DOHH2 (cell line): ENCODE measurements around the gene IGFL4.

Source experiments
- H3F3A ChIP-seq: fragments of 200-600 bp; sonication (generic), shearing (Covaris generic); 2 replicates; pipeline ENCODE4 v1.6.0; 2016; ENCODE audit warnings: antibody characterized with exemption, mild to moderate bottlenecking; ENCODE audit not compliant: control insufficient read depth, insufficient read depth
- H3K27ac ChIP-seq: fragments of 200-600 bp; sonication (generic); 2 replicates; pipeline ENCODE4 v1.5.1; 2014; ENCODE audit warnings: low read depth, mild to moderate bottlenecking, low read length, moderate library complexity
- H3K27me3 ChIP-seq: fragments of 200-600 bp; sonication (generic); 2 replicates; pipeline ENCODE4 v1.6.1; 2014; ENCODE audit warnings: mild to moderate bottlenecking, low read length, mixed read lengths; ENCODE audit not compliant: control insufficient read depth
- H3K36me3 ChIP-seq: fragments of 200-600 bp; sonication (generic); 2 replicates; pipeline ENCODE4 v1.6.1; 2014; ENCODE audit warnings: mild to moderate bottlenecking, low read length, moderate library complexity, mixed read lengths; ENCODE audit not compliant: control insufficient read depth
- H3K4me1 ChIP-seq: fragments of 200-600 bp; sonication (generic); 2 replicates; pipeline ENCODE4 v1.6.1; 2014; ENCODE audit warnings: mild to moderate bottlenecking, low read length, mixed read lengths; ENCODE audit not compliant: control insufficient read depth
- H3K4me2 ChIP-seq: fragments of 200-600 bp; sonication (generic); 2 replicates; pipeline ENCODE4 v1.6.0; 2014; ENCODE audit warnings: mild to moderate bottlenecking, low read length, moderate library complexity
- H3K4me3 ChIP-seq: fragments of 200-600 bp; sonication (generic); 2 replicates; pipeline ENCODE4 v1.5.1; 2014; ENCODE audit warnings: mild to moderate bottlenecking, low read length, mixed read lengths
- H3K79me2 ChIP-seq: fragments of 200-600 bp; sonication (generic); 2 replicates; pipeline ENCODE4 v1.6.1; 2014; ENCODE audit warnings: mild to moderate bottlenecking, low read length, mixed read lengths; ENCODE audit not compliant: control insufficient read depth
- H3K9me2 ChIP-seq: fragments of 200-600 bp; sonication (generic); replicated peaks from 2 replicates; pipeline ENCODE4 v1.6.1; 2014; ENCODE audit warnings: mild to moderate bottlenecking, low read length, mixed read lengths; ENCODE audit not compliant: control insufficient read depth
- H3K9me3 ChIP-seq: fragments of 200-600 bp; sonication (generic); 2 replicates; pipeline ENCODE4 v1.6.1; 2014; ENCODE audit warnings: antibody characterized with exemption, low read length, mixed read lengths; ENCODE audit not compliant: control insufficient read depth, insufficient read depth
- H4K20me1 ChIP-seq: fragments of 200-600 bp; sonication (generic); 2 replicates; pipeline ENCODE4 v1.6.0; 2014; ENCODE audit warnings: low read depth, mild to moderate bottlenecking, antibody characterized with exemption, low read length, moderate library complexity; ENCODE audit not compliant: control insufficient read depth, insufficient read depth
- EZH2phosphoT487 ChIP-seq: fragments of 200-600 bp; sonication (generic); IDR thresholded peaks from 2 replicates; pipeline ENCODE4 v1.6.1; 2017; ENCODE audit warnings: borderline replicate concordance, mild to moderate bottlenecking, antibody characterized with exemption, low read length, moderate library complexity, mixed read lengths
- TF ChIP-seq, protein P1 (sequence below): fragments of 200-600 bp; sonication (generic); IDR thresholded peaks from one replicate; pipeline ENCODE4 v1.5.1; 2014; ENCODE audit warnings: antibody characterized with exemption, mild to moderate bottlenecking, low read depth, low read length; ENCODE audit not compliant: poor library complexity, severe bottlenecking

IGFL4 gene

DNA sequence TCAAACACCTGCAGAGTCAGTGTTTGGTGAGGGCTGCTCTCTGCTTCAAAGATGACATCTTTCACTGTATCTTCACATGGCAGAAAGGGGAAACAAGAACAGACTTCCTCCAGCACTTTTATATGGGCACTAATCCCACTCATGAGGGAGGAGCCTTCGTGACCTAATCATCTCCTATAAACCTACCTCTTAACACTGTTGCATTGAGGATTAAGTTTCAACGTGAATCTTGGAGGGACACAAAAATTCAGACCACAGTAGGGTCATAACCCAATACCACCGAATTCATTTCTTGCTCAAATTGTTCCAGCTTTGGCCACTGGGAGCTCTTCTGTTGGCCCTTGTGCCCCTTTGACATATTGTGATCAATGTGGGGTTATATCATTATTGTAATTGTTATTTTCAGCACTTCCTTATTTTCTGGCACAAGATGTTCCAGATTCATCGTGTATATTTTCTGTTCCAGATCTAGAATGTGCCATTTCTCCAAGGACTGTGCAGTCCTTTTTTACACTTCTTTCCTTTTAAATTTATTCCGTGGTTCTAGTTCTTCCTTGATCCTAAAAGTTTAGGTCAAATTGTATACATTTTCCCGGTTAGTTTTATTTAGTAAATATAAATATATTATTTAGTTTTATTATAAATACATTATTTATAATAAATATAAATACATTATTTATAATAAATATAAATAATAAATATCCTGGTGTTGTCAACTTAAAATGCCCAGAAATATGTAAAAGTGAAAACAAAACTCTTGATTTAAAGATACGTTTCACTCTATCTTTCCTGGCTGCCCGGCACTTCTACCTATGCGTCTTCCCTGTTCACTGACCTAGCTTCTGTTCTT lies 35.5 kb upstream of the IGFL4 start:
- no peak for TF ChIP-seq EZH2phosphoT487
- TF ChIP-seq, protein P1, sequence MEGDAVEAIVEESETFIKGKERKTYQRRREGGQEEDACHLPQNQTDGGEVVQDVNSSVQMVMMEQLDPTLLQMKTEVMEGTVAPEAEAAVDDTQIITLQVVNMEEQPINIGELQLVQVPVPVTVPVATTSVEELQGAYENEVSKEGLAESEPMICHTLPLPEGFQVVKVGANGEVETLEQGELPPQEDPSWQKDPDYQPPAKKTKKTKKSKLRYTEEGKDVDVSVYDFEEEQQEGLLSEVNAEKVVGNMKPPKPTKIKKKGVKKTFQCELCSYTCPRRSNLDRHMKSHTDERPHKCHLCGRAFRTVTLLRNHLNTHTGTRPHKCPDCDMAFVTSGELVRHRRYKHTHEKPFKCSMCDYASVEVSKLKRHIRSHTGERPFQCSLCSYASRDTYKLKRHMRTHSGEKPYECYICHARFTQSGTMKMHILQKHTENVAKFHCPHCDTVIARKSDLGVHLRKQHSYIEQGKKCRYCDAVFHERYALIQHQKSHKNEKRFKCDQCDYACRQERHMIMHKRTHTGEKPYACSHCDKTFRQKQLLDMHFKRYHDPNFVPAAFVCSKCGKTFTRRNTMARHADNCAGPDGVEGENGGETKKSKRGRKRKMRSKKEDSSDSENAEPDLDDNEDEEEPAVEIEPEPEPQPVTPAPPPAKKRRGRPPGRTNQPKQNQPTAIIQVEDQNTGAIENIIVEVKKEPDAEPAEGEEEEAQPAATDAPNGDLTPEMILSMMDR, result no peak
- no peaks in the 10 kb centered on the region for H4K20me1 ChIP-seq
- no peak overlapping the region for H3K27ac ChIP-seq
- H3F3A ChIP-seq, result no peaks in the 10 kb centered on the region
- no peaks in the 10 kb centered on the region for H3K4me1 ChIP-seq
- no peaks in the 10 kb centered on the region for H3K9me3 ChIP-seq
- H3K79me2 ChIP-seq, result no peaks in the 10 kb centered on the region
- peaks cover 23% of the 10 kb centered on the region for H3K27me3 ChIP-seq
- H3K9me2 ChIP-seq, result no peaks in the 10 kb centered on the region
- no peak overlapping the region for H3K4me2 ChIP-seq
- no peak overlapping the region for H3K4me3 ChIP-seq
- no peaks in the 10 kb centered on the region for H3K36me3 ChIP-seq

DNA sequence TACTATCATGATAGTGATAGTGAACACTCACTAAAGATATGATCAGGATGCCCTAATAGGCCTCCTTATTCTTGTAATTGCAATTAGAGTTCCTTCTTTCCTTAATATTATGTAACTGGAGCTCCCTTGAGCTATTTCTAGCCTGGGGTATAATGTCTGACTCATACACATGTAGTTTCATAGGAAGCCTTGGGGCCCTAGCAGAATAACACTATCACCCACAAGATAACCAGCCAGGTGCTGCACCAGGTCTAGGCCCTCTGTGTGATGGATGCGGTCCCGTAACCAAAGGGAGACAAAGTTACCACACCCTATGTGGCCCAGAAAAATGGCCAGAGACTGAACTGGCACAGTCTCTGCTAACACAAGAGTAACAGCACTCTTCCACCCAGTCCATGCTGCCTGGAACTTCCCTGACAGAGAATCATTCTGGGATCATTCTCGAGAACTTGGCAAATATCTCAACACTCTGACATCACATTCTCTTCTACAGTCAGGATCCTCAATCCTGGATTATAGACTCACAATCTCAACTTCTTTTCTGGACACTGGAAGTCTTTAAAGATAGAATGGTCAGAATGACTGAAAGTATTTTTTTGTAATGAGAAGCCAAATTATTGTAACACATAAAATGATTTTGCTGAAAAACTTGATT lies 32.6 kb upstream of the IGFL4 start:
- Histone ChIP-seq H4K20me1 (no peaks in the 10 kb centered on the region), H3K9me3 (no peaks in the 10 kb centered on the region), H3K4me1 (no peaks in the 10 kb centered on the region), H3K36me3 (no peaks in the 10 kb centered on the region), H3K79me2 (no peaks in the 10 kb centered on the region), H3K9me2 (no peaks in the 10 kb centered on the region), H3K4me2 (no peak overlapping the region), H3K27me3 (peaks cover 46% of the 10 kb centered on the region), H3F3A (no peaks in the 10 kb centered on the region), H3K27ac (no peak overlapping the region), H3K4me3 (no peak overlapping the region)
- TF ChIP-seq, protein P1, result no peak
- TF ChIP-seq EZH2phosphoT487, result no peak

DNA sequence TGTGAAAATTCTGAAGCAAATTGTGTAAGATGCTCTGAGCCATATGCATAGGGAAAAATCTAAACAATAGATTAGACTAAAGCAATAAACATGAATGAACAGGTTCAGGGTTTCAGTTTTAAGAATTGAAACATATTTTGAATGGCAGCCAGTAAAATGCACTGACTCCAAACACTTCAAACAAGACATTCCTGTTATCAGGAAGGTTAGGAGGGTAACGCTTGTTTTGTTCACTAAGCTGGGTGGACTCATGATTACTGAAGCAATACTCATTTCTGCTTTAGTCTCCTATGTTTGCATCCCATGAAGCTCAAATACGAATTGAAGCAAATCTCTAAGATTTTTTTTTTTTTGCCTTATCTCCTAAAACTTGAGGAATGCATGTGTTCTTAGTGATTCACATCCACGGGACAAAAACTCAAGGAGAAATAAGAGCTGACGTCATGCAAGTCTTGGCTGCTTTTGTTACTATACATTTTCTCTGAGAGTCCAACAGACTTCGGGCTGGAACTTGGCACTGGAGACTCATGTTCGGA lies 29.1 kb upstream of the IGFL4 start:
- Histone ChIP-seq H3K36me3 (no peaks in the 10 kb centered on the region), H3K4me2 (no peak overlapping the region), H3K79me2 (no peaks in the 10 kb centered on the region), H3F3A (no peaks in the 10 kb centered on the region), H3K4me3 (no peak overlapping the region), H3K9me3 (no peaks in the 10 kb centered on the region), H3K27me3 (peaks cover 40% of the 10 kb centered on the region), H3K9me2 (no peaks in the 10 kb centered on the region), H4K20me1 (no peaks in the 10 kb centered on the region), H3K4me1 (no peaks in the 10 kb centered on the region), H3K27ac (no peak overlapping the region)
- TF ChIP-seq, protein P1, result no peak
- 0 out of 2 replicates have a peak, but pooled peaks have one; percentile 47 for TF ChIP-seq EZH2phosphoT487
